HG03571 (cell line): Measurements from ENCODE around the gene GEMIN7.
A peak's percentile ranks its signal among the peaks of the same experiment; 100 is the strongest.

Source experiments
- ATAC-seq: cut with Tn5 transposase; IDR thresholded peaks from one replicate; pipeline ENCODE4 v1.9.1; 2021; ENCODE audit not compliant: unreplicated experiment

The GEMIN7 gene

GRCh38 chr19:45125360-45125759 is 46.3 kb downstream of the GEMIN7 start:
- no peak for ATAC-seq

- no peak for ATAC-seq
Measured at GRCh38 chr19:45125975-45126493, 47.0 kb downstream of the GEMIN7 start.

GRCh38 chr19:45126654-45127053 is 47.6 kb downstream of the GEMIN7 start:
- no peak for ATAC-seq

GRCh38 chr19:45128146-45128545 is 49.1 kb downstream of the GEMIN7 start:
- no peak for ATAC-seq

- no peak for ATAC-seq
Measured at GRCh38 chr19:45128806-45129205, 49.7 kb downstream of the GEMIN7 start.

GRCh38 chr19:45130236-45130635 is 51.2 kb downstream of the GEMIN7 start:
- no peak for ATAC-seq

- no peak for ATAC-seq
Measured at GRCh38 chr19:45130888-45131615, 52.0 kb downstream of the GEMIN7 start.

GRCh38 chr19:45133661-45134060 is 54.6 kb downstream of the GEMIN7 start:
- no peak for ATAC-seq

GRCh38 chr19:45135176-45135885 is 56.3 kb downstream of the GEMIN7 start:
- ATAC-seq, result no peak

- ATAC-seq, result peak; percentile 8
Measured at GRCh38 chr19:45136507-45137178, 57.6 kb downstream of the GEMIN7 start.

- ATAC-seq, result peak; percentile 69
Measured at GRCh38 chr19:45137179-45137761, 58.2 kb downstream of the GEMIN7 start.

- no peak for ATAC-seq
Measured at GRCh38 chr19:45138303-45138751, 59.3 kb downstream of the GEMIN7 start.

- no peak for ATAC-seq
Measured at GRCh38 chr19:45139286-45140143, 60.5 kb downstream of the GEMIN7 start.

- ATAC-seq, result no peak
Measured at GRCh38 chr19:45140144-45140503, 61.1 kb downstream of the GEMIN7 start.

GRCh38 chr19:45140533-45140932 is 61.5 kb downstream of the GEMIN7 start:
- ATAC-seq, result no peak
